Choroid plexus epithelial cell (primary cell): Measurements from ENCODE around the gene IGHMBP2.
A peak's percentile ranks its signal among the peaks of the same experiment; 100 is the strongest.

Source experiments
- DNase-seq: peaks from one replicate; pipeline ENCODE4 v3.0.0-alpha.2; 2010; ENCODE audit warnings: low read depth
- H3K4me3 ChIP-seq: 2 replicates; pipeline ENCODE4 v1.5.1; 2011; ENCODE audit warnings: low read depth, mild to moderate bottlenecking, control low read depth, low read length, moderate library complexity
- TF ChIP-seq, protein P1 (sequence below): conservative IDR thresholded peaks from 2 replicates; pipeline ENCODE4 v1.5.1; 2011; ENCODE audit warnings: low read depth, mild to moderate bottlenecking, control low read depth, inconsistent platforms, low read length, moderate library complexity

IGHMBP2 gene

DNA sequence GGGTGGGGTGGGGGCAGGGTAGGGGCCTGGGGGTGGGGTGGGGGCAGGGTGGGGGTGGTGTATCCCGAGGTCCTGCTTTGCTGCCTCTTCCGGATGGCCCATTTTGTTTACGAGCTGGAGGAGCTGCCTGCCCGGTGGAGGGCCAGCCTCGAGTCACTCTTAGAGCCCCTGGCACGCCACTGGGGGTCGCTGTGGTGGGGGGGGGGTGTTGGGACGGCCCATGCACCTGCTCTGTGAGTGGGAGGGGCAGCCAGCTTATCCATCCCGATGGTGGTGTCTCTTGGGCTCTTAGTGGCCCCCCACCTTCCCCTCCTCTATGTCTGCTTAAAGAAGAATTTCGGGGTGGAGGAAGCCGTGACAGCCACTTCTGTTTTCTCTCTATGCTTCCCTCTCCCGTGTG lies 52.5 kb downstream of the IGHMBP2 start:
- H3K4me3 ChIP-seq, result no peak overlapping the region
- TF ChIP-seq, protein P1, sequence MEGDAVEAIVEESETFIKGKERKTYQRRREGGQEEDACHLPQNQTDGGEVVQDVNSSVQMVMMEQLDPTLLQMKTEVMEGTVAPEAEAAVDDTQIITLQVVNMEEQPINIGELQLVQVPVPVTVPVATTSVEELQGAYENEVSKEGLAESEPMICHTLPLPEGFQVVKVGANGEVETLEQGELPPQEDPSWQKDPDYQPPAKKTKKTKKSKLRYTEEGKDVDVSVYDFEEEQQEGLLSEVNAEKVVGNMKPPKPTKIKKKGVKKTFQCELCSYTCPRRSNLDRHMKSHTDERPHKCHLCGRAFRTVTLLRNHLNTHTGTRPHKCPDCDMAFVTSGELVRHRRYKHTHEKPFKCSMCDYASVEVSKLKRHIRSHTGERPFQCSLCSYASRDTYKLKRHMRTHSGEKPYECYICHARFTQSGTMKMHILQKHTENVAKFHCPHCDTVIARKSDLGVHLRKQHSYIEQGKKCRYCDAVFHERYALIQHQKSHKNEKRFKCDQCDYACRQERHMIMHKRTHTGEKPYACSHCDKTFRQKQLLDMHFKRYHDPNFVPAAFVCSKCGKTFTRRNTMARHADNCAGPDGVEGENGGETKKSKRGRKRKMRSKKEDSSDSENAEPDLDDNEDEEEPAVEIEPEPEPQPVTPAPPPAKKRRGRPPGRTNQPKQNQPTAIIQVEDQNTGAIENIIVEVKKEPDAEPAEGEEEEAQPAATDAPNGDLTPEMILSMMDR, result peak; percentile 43
- no peak for DNase-seq

DNA sequence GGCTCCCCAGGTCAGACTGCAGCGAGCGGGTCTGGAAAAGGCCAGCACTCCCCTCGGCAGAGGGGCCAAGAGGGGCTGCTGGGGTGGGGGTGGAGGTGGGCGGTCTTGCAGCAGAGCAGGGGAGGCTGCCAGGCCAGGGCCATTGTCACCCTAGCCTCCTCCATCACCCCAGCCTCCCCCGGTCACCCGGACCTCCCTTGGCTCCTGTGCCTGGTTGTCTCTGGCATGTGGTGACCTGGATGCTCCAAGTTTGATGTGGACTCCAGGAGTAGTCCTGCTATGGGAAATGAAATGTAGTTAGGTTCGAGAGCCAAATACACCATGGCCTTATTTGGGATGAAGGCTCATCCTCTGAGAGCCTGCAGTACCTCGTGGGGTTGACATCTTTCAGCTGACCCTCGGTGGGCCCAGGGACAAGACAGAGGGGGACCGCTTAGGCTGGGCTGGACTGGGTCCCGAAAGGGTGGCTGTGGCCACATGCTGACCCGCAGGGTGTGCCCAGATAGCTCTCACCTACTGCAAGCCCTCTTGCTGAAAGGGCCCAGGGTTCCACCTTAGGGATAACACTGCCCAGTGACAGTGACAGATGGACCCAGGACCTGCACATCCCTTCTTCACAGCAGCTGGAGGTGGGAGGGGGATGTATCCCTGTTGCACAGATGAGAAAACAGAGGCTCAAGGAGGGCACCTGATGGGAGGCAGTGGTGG lies 53.0 kb downstream of the IGHMBP2 start:
- TF ChIP-seq, protein P1, result no peak
- H3K4me3 ChIP-seq, result no peak overlapping the region
- DNase-seq, result no peak

DNA sequence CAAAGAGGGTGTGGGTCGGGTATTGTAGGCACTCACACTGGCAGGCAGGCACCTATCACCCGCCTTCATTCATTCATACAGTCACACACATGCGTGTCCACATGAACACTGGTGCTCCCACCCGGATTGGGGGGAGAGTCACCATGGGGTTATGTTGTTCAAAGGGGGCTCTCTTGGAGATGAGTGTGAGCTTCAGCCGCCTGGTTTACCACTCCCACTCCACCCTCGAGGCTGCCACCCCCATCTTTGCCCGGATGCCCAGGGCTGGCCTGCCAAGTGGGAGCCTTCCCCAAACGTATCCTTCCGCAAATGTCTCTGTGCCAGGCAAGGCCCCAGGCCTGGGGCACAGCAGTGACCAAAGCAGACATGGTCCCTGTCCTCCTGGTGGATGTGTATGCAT lies 54.5 kb downstream of the IGHMBP2 start:
- no peak for DNase-seq
- TF ChIP-seq, protein P1, result no peak
- no peak overlapping the region for H3K4me3 ChIP-seq

DNA sequence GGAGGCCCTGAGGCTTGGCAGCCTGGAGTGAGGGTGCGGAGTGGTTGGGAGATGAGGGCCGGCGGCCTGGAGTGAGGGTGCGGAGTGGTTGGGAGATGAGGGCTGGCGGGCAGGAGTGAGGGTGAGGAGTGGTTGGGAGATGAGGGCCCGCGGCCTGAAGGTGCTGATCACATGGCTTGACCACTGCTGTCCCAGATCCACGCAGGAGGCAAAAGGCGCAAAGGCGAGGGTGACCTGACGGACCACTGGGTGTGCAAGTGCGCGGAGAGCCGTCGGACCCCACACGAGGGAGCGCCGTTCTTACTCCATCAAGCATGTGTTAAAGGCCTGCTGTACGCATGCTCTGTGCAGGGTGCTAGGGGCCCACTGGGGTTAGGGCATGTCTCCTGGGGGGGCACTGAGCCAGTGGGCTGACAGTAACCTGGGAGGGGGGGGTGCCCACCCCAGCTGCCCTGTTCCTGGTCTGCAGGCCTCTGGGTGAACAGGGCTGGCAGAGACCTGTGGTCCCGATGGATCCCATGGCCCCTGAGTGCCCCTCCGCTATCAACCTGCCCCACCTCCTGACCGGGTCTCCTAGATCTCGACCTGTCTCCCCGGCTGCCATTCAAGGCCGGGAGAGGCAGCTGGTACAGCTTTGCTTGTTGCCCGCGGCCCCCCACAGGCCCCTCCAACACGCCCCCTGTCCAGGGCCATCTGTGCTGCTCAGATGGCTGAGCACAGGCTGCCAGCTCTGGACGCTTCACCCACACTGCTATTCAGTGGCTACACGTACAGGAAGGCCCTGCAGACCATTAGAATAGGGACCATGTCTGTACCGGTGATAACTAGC lies 56.0 kb downstream of the IGHMBP2 start:
- DNase-seq, result no peak
- H3K4me3 ChIP-seq, result no peak overlapping the region
- TF ChIP-seq, protein P1, result no peak

DNA sequence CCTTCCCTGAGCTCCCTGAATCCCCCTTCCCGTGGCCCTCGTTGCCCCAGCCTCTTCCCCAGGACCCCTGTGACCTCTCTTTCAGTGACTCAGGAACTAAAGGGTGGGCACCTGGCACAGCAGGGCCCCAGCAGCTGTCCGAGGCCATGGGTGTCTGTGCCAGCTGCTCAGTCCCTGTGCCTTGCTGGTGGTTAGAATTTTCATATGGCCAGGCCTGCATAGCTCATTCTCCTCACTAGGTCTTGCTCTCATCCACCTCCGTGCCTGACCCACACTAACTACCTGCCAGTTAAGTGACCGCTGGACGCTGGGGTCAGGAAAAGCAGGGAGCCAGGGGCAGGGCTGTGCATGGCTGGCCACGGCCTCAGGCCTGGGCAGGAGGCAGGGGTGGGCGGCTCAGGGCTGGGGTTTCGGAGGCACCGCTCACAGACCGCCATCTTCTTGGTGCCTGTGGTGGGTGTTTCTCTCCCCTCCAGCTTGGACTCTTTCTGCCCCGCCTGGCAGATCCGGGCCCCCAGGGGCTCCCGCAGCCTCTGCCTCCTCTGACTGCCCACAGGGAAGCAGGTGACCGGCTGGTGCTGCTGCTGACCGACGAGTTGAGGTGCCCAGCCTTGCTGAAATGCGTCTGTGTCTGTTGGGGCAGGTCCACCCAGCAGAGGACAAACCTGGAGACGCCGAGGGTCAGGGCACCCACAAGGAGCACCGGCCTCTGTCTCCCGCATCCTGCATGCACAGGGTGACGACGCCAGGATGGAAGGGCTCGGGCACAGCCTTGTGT lies 56.8 kb downstream of the IGHMBP2 start:
- TF ChIP-seq, protein P1, result no peak
- no peak overlapping the region for H3K4me3 ChIP-seq
- DNase-seq, result no peak

DNA sequence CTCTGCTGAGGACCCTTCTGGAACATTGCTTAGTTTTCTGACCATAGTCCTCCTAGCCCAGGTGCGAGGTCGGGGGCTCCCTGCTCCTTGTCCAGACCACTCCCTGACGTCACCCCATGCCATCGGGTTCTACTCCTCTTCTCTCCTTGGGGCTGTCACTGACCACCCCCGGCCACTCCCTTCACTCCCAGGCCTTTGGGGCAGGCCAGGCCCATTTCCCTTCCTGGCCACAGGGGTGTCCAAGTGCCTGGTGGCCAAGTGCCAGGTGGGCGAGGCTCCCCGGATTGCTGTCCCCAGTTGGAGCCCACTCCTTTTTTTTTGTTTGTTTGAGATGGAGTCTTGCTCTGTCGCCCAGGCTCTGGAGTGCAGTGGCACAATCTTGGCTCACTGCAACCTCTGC lies 57.6 kb downstream of the IGHMBP2 start:
- no peak for DNase-seq
- TF ChIP-seq, protein P1, result no peak
- H3K4me3 ChIP-seq, result no peak overlapping the region
